ENCODE data around the gene RHD. TPM values are rescaled to one million over a fixed set of nuclear protein-coding genes. Genes with fewer than 3 reads are reported as not detected.
A peak's percentile ranks its signal among the peaks of the same experiment; 100 is the strongest.
"Not testable (repeated sequence)": the region's sequence is repeated elsewhere in the genome, so short reads cannot be mapped to it uniquely, and the experiment has no call there.

RHD gene
- total RNA-seq, 3 donors from 2014 or later (not counting 1 experiment from before 2014, with no cell fraction given): 0.21 TPM; not detected in 2

- DNase-seq; ATAC-seq; H3K27me3 Mint-ChIP-seq (ENCODE audit: low read depth in 2 of 2); H3K27me3 ChIP-seq (ENCODE audit: control insufficient read depth, insufficient read depth, low read length); H3K4me3 Mint-ChIP-seq; H3K36me3 Mint-ChIP-seq; H3K4me1 ChIP-seq (ENCODE audit: control insufficient read depth, insufficient read depth, low read length); intact Hi-C loops (cut with micrococcal nuclease); H3K4me1 Mint-ChIP-seq; H3K9me3 ChIP-seq (ENCODE audit: control insufficient read depth, insufficient read depth, low read length); H3K36me3 ChIP-seq (ENCODE audit: control insufficient read depth, insufficient read depth, low read length); H3K9me3 Mint-ChIP-seq: not testable (repeated sequence)
- H3K27ac Mint-ChIP-seq: peak overlapping the region in 1 of 2 donors; percentile 83
- peak overlapping the region; percentile 19 for H3K4me3 ChIP-seq (ENCODE audit: low read length)
- 2% methylated on average over 6 of the region's 14 CpGs for WGBS (ENCODE audit: insufficient coverage)
- H3K27ac ChIP-seq (ENCODE audit: low read length): peak overlapping the region; percentile 47
Measured at GRCh38 chr1:25268143-25268760, 4.1 kb upstream of the RHD start.

DNA sequence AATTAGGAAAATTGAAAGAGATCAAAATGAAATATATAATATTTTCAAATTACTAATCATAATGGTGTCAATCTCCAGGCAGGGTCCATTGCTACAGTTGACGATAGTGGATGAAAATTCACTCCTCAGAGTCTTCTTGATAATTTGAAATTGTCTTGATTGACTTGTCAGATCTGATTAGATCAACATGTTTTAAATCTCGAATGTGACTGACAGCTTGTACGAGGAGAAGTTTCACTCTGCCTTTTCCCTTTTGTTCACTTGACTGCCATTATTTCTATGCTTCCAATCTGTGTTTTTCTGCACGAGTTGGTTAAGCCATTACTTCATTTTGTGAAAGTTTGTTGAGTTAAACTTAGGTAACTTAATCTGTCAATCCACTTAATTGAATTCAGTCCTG, 3.3 kb downstream of the RHD start:
- H3K4me3 Mint-ChIP-seq; H3K27ac Mint-ChIP-seq; H3K27ac ChIP-seq (ENCODE audit: low read length); H3K27me3 ChIP-seq (ENCODE audit: control insufficient read depth, insufficient read depth, low read length); H3K4me1 ChIP-seq (ENCODE audit: control insufficient read depth, insufficient read depth, low read length); H3K9me3 ChIP-seq (ENCODE audit: control insufficient read depth, insufficient read depth, low read length); H3K27me3 Mint-ChIP-seq (ENCODE audit: low read depth in 2 of 2); H3K4me1 Mint-ChIP-seq; H3K9me3 Mint-ChIP-seq; intact Hi-C loops (cut with micrococcal nuclease); ATAC-seq; H3K36me3 Mint-ChIP-seq; H3K4me3 ChIP-seq (ENCODE audit: low read length); DNase-seq; H3K36me3 ChIP-seq (ENCODE audit: control insufficient read depth, insufficient read depth, low read length): not testable (repeated sequence)
- 74% methylated on average over 2 of the region's 4 CpGs for WGBS (ENCODE audit: insufficient coverage)

DNA sequence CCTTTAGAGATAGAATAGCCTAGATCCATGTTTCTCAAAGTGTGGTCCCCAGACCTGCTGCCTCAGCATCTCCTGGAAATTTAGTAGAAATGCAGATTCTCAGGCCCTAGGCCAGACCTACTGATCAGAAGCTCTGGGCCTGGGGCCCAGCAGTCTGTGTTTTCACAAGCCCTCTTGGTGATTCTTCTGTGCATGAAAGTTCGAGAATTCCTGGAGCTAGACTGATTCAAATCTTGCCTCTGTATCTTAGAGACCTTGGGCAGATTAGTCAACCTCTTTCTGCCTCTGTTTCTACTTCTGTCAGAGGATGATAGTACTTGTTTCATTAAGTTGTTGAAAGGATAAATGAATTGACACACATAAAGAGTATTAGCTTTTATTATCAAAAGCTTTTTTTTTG, 5.0 kb downstream of the RHD start:
- H3K4me1 ChIP-seq (ENCODE audit: control insufficient read depth, insufficient read depth, low read length); H3K9me3 Mint-ChIP-seq; ATAC-seq; H3K9me3 ChIP-seq (ENCODE audit: control insufficient read depth, insufficient read depth, low read length); H3K27me3 Mint-ChIP-seq (ENCODE audit: low read depth in 2 of 2); H3K27ac ChIP-seq (ENCODE audit: low read length); DNase-seq; H3K4me1 Mint-ChIP-seq; H3K4me3 Mint-ChIP-seq; H3K27ac Mint-ChIP-seq; H3K36me3 ChIP-seq (ENCODE audit: control insufficient read depth, insufficient read depth, low read length); H3K4me3 ChIP-seq (ENCODE audit: low read length); H3K36me3 Mint-ChIP-seq; intact Hi-C loops (cut with micrococcal nuclease); H3K27me3 ChIP-seq (ENCODE audit: control insufficient read depth, insufficient read depth, low read length): not testable (repeated sequence)
- no CpG with 5 or more reads among the region's 1 CpG for WGBS (ENCODE audit: insufficient coverage)

DNA sequence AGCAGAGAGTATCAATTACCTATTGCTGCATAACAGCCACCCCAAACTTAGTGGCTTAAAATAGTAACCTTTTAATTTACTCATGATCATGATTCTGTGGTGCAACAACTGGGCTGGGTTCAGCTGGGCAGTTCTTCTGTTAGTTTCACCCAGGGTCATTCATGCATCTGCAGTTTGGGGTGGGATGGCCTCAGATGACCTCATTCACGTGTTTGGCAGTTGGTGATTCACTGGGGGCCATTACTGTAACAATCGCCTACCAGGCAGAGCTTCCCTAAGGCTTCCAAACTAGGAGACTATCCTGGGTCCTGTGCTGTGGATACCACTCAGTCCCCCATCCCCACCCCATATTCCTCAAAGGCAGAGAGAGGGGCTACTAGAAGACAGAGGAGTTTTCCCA, 6.0 kb downstream of the RHD start:
- H3K27me3 Mint-ChIP-seq (ENCODE audit: low read depth in 2 of 2); H3K4me3 ChIP-seq (ENCODE audit: low read length); H3K4me1 ChIP-seq (ENCODE audit: control insufficient read depth, insufficient read depth, low read length); H3K27ac ChIP-seq (ENCODE audit: low read length); ATAC-seq; H3K4me1 Mint-ChIP-seq; H3K27me3 ChIP-seq (ENCODE audit: control insufficient read depth, insufficient read depth, low read length); H3K36me3 ChIP-seq (ENCODE audit: control insufficient read depth, insufficient read depth, low read length); H3K36me3 Mint-ChIP-seq; H3K4me3 Mint-ChIP-seq; DNase-seq; H3K9me3 Mint-ChIP-seq; intact Hi-C loops (cut with micrococcal nuclease); H3K9me3 ChIP-seq (ENCODE audit: control insufficient read depth, insufficient read depth, low read length): not testable (repeated sequence)
- peak overlapping the region in 1 of 2 donors; percentile 34 for H3K27ac Mint-ChIP-seq
- WGBS (ENCODE audit: insufficient coverage): 100% methylated on average over 1 of the region's 2 CpGs

- H3K27ac Mint-ChIP-seq; H3K9me3 ChIP-seq (ENCODE audit: control insufficient read depth, insufficient read depth, low read length); H3K4me1 Mint-ChIP-seq; DNase-seq; H3K9me3 Mint-ChIP-seq; H3K27me3 ChIP-seq (ENCODE audit: control insufficient read depth, insufficient read depth, low read length); H3K36me3 Mint-ChIP-seq; ATAC-seq; intact Hi-C loops (cut with micrococcal nuclease); H3K36me3 ChIP-seq (ENCODE audit: control insufficient read depth, insufficient read depth, low read length); H3K27ac ChIP-seq (ENCODE audit: low read length); H3K4me3 Mint-ChIP-seq; H3K27me3 Mint-ChIP-seq (ENCODE audit: low read depth in 2 of 2); H3K4me3 ChIP-seq (ENCODE audit: low read length); H3K4me1 ChIP-seq (ENCODE audit: control insufficient read depth, insufficient read depth, low read length): not testable (repeated sequence)
- WGBS (ENCODE audit: insufficient coverage): 100% methylated on average over 2 of the region's 8 CpGs
Measured at GRCh38 chr1:25278790-25279189, 6.5 kb downstream of the RHD start.

DNA sequence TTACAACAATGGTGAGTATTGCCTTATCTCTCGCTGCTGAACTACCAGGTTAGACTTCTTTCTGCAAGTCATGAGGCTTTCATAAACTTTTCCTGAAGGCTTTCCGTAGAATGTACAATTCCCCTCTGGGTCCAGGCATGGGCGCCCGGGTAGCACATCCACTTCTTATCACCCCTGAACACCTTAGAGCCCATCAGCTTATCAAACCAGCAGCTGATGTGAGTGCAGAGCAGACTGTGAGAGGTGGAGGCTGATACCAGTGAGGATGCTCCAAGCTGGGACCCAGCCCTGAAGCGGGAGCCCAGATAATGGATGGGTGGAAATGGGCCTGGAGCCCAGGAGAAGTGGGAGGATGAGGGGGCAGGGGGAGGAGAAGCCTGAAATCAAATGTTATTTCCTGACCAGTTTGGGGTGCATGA, 7.4 kb downstream of the RHD start:
- H3K4me3 Mint-ChIP-seq; H3K4me1 Mint-ChIP-seq; H3K9me3 Mint-ChIP-seq; intact Hi-C loops (cut with micrococcal nuclease); H3K27ac Mint-ChIP-seq; H3K4me3 ChIP-seq (ENCODE audit: low read length); DNase-seq; H3K9me3 ChIP-seq (ENCODE audit: control insufficient read depth, insufficient read depth, low read length); H3K36me3 Mint-ChIP-seq; H3K4me1 ChIP-seq (ENCODE audit: control insufficient read depth, insufficient read depth, low read length); H3K27ac ChIP-seq (ENCODE audit: low read length); ATAC-seq; H3K36me3 ChIP-seq (ENCODE audit: control insufficient read depth, insufficient read depth, low read length); H3K27me3 ChIP-seq (ENCODE audit: control insufficient read depth, insufficient read depth, low read length); H3K27me3 Mint-ChIP-seq (ENCODE audit: low read depth in 2 of 2): not testable (repeated sequence)
- no CpG with 5 or more reads among the region's 5 CpGs for WGBS (ENCODE audit: insufficient coverage)

DNA sequence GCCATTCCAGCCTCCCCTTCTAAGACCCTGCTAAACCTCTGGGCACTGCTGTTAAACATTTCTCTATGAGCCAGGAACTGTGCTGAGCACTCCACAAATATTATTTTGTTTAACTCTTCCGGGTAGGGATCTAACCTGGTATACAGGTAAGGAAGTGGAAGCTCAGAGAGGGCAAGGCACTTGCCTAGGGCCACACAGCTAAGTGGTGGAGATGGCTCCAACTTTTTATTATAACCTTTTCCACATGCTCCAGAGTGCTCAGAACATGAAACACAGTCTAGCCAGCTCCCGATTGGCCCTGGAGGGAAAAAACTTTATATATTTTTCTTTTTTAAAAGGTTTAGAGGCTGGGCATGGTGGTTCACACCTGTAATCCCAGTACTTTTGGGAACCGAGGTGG, 13.6 kb downstream of the RHD start:
- 100% methylated on average over 1 of the region's 3 CpGs for WGBS (ENCODE audit: insufficient coverage)
- H3K4me1 ChIP-seq (ENCODE audit: control insufficient read depth, insufficient read depth, low read length); H3K27ac Mint-ChIP-seq; DNase-seq; H3K4me3 Mint-ChIP-seq; H3K36me3 Mint-ChIP-seq; H3K36me3 ChIP-seq (ENCODE audit: control insufficient read depth, insufficient read depth, low read length); H3K27me3 Mint-ChIP-seq (ENCODE audit: low read depth in 2 of 2); H3K9me3 ChIP-seq (ENCODE audit: control insufficient read depth, insufficient read depth, low read length); H3K27ac ChIP-seq (ENCODE audit: low read length); H3K4me3 ChIP-seq (ENCODE audit: low read length); H3K4me1 Mint-ChIP-seq; intact Hi-C loops (cut with micrococcal nuclease); H3K9me3 Mint-ChIP-seq; ATAC-seq; H3K27me3 ChIP-seq (ENCODE audit: control insufficient read depth, insufficient read depth, low read length): not testable (repeated sequence)

GRCh38 chr1:25287164-25287563, 14.9 kb downstream of the RHD start:
- H3K9me3 ChIP-seq (ENCODE audit: control insufficient read depth, insufficient read depth, low read length); H3K36me3 Mint-ChIP-seq; H3K4me3 ChIP-seq (ENCODE audit: low read length); H3K4me1 Mint-ChIP-seq; H3K27ac ChIP-seq (ENCODE audit: low read length); H3K27me3 ChIP-seq (ENCODE audit: control insufficient read depth, insufficient read depth, low read length); H3K27ac Mint-ChIP-seq; DNase-seq; intact Hi-C loops (cut with micrococcal nuclease); H3K4me3 Mint-ChIP-seq; H3K27me3 Mint-ChIP-seq (ENCODE audit: low read depth in 2 of 2); H3K4me1 ChIP-seq (ENCODE audit: control insufficient read depth, insufficient read depth, low read length); H3K36me3 ChIP-seq (ENCODE audit: control insufficient read depth, insufficient read depth, low read length); H3K9me3 Mint-ChIP-seq: not testable (repeated sequence)
- peak in 1 of 3 donors; percentile 8 for ATAC-seq
- 80% methylated on average over 2 of the region's 6 CpGs for WGBS (ENCODE audit: insufficient coverage)
